Keratinocyte (primary cell): Measurements from ENCODE around the gene CCSER1. TPM values are rescaled to one million over a fixed set of nuclear protein-coding genes. Genes with fewer than 3 reads are reported as not detected.

Experiments used
- DNase-seq: peaks from one replicate; pipeline ENCODE4 v3.0.0-alpha.2; 2011; ENCODE audit warnings: low read depth, missing footprints, low spot score
- FAIRE-seq: peaks from 2 replicates; lab custom pipeline; 2011; peaks lifted over from hg19 to GRCh38; lab: Jason Lieb, UNC
- H2AFZ ChIP-seq: 2 replicates; pipeline ENCODE4 v1.6.0; 2012; ENCODE audit warnings: low read length, control low read depth, inconsistent platforms; ENCODE audit not compliant: control insufficient read depth
- H3K27ac ChIP-seq: 2 replicates; pipeline ENCODE4 v1.5.1; 2011; ENCODE audit warnings: low read length; ENCODE audit not compliant: control insufficient read depth, insufficient read depth
- H3K27me3 ChIP-seq: 3 replicates; pipeline ENCODE4 v1.6.0; 2011; ENCODE audit warnings: low read length; ENCODE audit not compliant: control insufficient read depth, insufficient read depth; ENCODE audit errors: extremely low read depth
- H3K36me3 ChIP-seq, 2 experiments: 2 replicates in 1 of 2; 3 replicates in 1 of 2; pipeline ENCODE4 v1.5.1; 2011; ENCODE audit warnings: low read length in 2 of 2, mild to moderate bottlenecking in 1 of 2; ENCODE audit not compliant: control insufficient read depth in 2 of 2, insufficient read depth in 2 of 2; ENCODE audit errors: extremely low read depth in 1 of 2
- H3K4me1 ChIP-seq: 3 replicates; pipeline ENCODE4 v1.5.1; 2011; ENCODE audit warnings: low read length; ENCODE audit not compliant: control insufficient read depth, insufficient read depth; ENCODE audit errors: extremely low read depth
- H3K4me2 ChIP-seq: 3 replicates; pipeline ENCODE4 v1.6.0; 2011; ENCODE audit warnings: low read depth, low read length; ENCODE audit not compliant: control insufficient read depth, insufficient read depth; ENCODE audit errors: extremely low read depth
- H3K4me3 ChIP-seq, 3 experiments: fragments of 200-600 bp in 1 of 3; sonication (generic) in 1 of 3; 2 replicates in 2 of 3; 3 replicates in 1 of 3; pipeline ENCODE4 v1.5.1; 2011 to 2016; ENCODE audit warnings: low read length in 3 of 3, mild to moderate bottlenecking in 3 of 3, control low read depth in 2 of 3, inconsistent platforms in 1 of 3, low read depth in 1 of 3, mixed read lengths in 1 of 3, mixed run types in 1 of 3, moderate library complexity in 1 of 3; ENCODE audit not compliant: control insufficient read depth in 2 of 3, insufficient read depth in 2 of 3; ENCODE audit errors: extremely low read depth in 1 of 3
- H3K79me2 ChIP-seq: 2 replicates; pipeline ENCODE4 v1.6.0; 2012; ENCODE audit warnings: low read length; ENCODE audit not compliant: control insufficient read depth, insufficient read depth
- H3K9ac ChIP-seq: 3 replicates; pipeline ENCODE4 v1.6.0; 2011; ENCODE audit warnings: low read length; ENCODE audit not compliant: control insufficient read depth, insufficient read depth; ENCODE audit errors: extremely low read depth
- H3K9me1 ChIP-seq: 3 replicates; pipeline ENCODE4 v1.6.0; 2011; ENCODE audit warnings: low read length; ENCODE audit not compliant: control insufficient read depth, insufficient read depth; ENCODE audit errors: extremely low read depth
- H3K9me3 ChIP-seq: 2 replicates; pipeline ENCODE4 v1.5.1; 2012; ENCODE audit warnings: low read depth, low read length; ENCODE audit not compliant: control insufficient read depth
- H4K20me1 ChIP-seq: 3 replicates; pipeline ENCODE4 v1.6.0; 2011; ENCODE audit warnings: low read length; ENCODE audit not compliant: control insufficient read depth, insufficient read depth; ENCODE audit errors: extremely low read depth
- CTCF ChIP-seq, 3 experiments: IDR thresholded peaks in 1 of 3; conservative IDR thresholded peaks in 1 of 3; optimal IDR thresholded peaks in 1 of 3; 2 replicates in 2 of 3; 3 replicates in 1 of 3; pipeline versions ENCODE3 to v1.5.1; 2011; ENCODE audit warnings: low read length in 3 of 3, mild to moderate bottlenecking in 3 of 3, moderate library complexity in 2 of 3, control low read depth in 1 of 3, inconsistent platforms in 1 of 3; ENCODE audit not compliant: insufficient read depth in 2 of 3; ENCODE audit errors: extremely low read depth in 1 of 3
- EZH2 ChIP-seq: IDR thresholded peaks from one replicate; pipeline ENCODE4 v1.6.1; 2012; ENCODE audit warnings: inconsistent platforms, mild to moderate bottlenecking, low read length, moderate library complexity
- dilution Hi-C: fragments of 300-500 bp; cut with MboI; formaldehyde crosslinking; loops from one replicate; pipeline ENCODE4 v1.7.0; 2020; ENCODE audit warnings: low sequenced_read_pairs; ENCODE audit not compliant: extremely low pct_ligation_motif_present
- polyA plus RNA-seq, 5 experiments: library from polyadenylated mRNA; depleted of rRNA in 3 of 5; stranded (reverse) in 3 of 5; stranded (forward) in 1 of 5; unstranded in 1 of 5; fragments of >200 nt; gene quantifications; 1 replicate in 1 of 5; 2 replicates in 3 of 5; 3 replicates in 1 of 5; pipeline versions ENCODE4 v1.2.1 to v1.2.3, GENCODE V29; 2011 to 2012; ENCODE audit warnings: missing spikeins in 2 of 5, low read depth in 1 of 5, low replicate concordance in 1 of 5

The CCSER1 gene
- polyA plus RNA-seq, 1 donor (not counting 4 experiments of a cell fraction or from before 2014, with no cell fraction given), result 1.2 TPM

GRCh38 chr4:90495936-90496335 is 368.7 kb downstream of the CCSER1 start:
- Histone ChIP-seq H3K36me3 (no peaks in the 10 kb centered on the region), H3K27me3 (no peaks in the 10 kb centered on the region), H3K79me2 (no peaks in the 10 kb centered on the region), H3K9me1 (no peaks in the 10 kb centered on the region), H3K4me3 (no peak overlapping the region), H3K9me3 (no peaks in the 10 kb centered on the region), H3K9ac (no peak overlapping the region), H3K27ac (no peak overlapping the region), H3K4me2 (no peak overlapping the region), H2AFZ (no peak overlapping the region), H3K4me1 (no peaks in the 10 kb centered on the region), H4K20me1 (no peaks in the 10 kb centered on the region)
- dilution Hi-C loops, result no loop called here
- TF ChIP-seq CTCF (optimal IDR thresholded peaks at IDR 0.05 in 1 of 3, IDR thresholded peaks at IDR 0.05 in 1 of 3, conservative IDR thresholded peaks at IDR 0.05 in 1 of 3; ENCODE audit: extremely low read depth in 1 of 3, insufficient read depth in 2 of 3, low read length in 3 of 3), result no peak
- FAIRE-seq (no peak), DNase-seq (no peak)

GRCh38 chr4:90498175-90498574 is 371.0 kb downstream of the CCSER1 start:
- Histone ChIP-seq H3K27ac (no peak overlapping the region), H2AFZ (no peak overlapping the region), H3K9me1 (no peaks in the 10 kb centered on the region), H4K20me1 (no peaks in the 10 kb centered on the region), H3K79me2 (no peaks in the 10 kb centered on the region), H3K36me3 (no peaks in the 10 kb centered on the region), H3K4me1 (no peaks in the 10 kb centered on the region), H3K9ac (no peak overlapping the region), H3K9me3 (no peaks in the 10 kb centered on the region), H3K4me3 (no peak overlapping the region), H3K27me3 (no peaks in the 10 kb centered on the region), H3K4me2 (no peak overlapping the region)
- FAIRE-seq (no peak), DNase-seq (no peak)
- no peak for TF ChIP-seq EZH2
- dilution Hi-C loops, result no loop called here

- no peaks in the 10 kb centered on the region for H3K4me1 ChIP-seq
- no peak overlapping the region for H3K9ac ChIP-seq
- no peaks in the 10 kb centered on the region for H4K20me1 ChIP-seq
- no peak for DNase-seq
- no peaks in the 10 kb centered on the region for H3K27me3 ChIP-seq
- H3K4me3 ChIP-seq, result no peak overlapping the region
- H3K4me2 ChIP-seq, result no peak overlapping the region
- no peaks in the 10 kb centered on the region for H3K36me3 ChIP-seq
- no peak overlapping the region for H3K27ac ChIP-seq
- dilution Hi-C loops, result no loop called here
- no peaks in the 10 kb centered on the region for H3K79me2 ChIP-seq
- TF ChIP-seq EZH2 (no peak), CTCF (optimal IDR thresholded peaks at IDR 0.05 in 1 of 3, IDR thresholded peaks at IDR 0.05 in 1 of 3, conservative IDR thresholded peaks at IDR 0.05 in 1 of 3; ENCODE audit: extremely low read depth in 1 of 3, insufficient read depth in 2 of 3, low read length in 3 of 3) (no peak)
- H3K9me1 ChIP-seq, result no peaks in the 10 kb centered on the region
- no peaks in the 10 kb centered on the region for H3K9me3 ChIP-seq
- no peak overlapping the region for H2AFZ ChIP-seq
- no peak for FAIRE-seq
These were observed 376.5 kb downstream of the CCSER1 start for GRCh38 chr4:90503677-90504076.
